Right cardiac atrium (tissue), 5 donors: ENCODE data around the gene MAGT1. TPM values are rescaled to one million over a fixed set of nuclear protein-coding genes. Genes with fewer than 3 reads are reported as not detected.

Experiments used
- ATAC-seq, 2 donors: fragments of 200-7000 bp; cut with Tn5 transposase; one replicate each; pipeline versions ENCODE4 v1.8.0 to v1.9.1; 2020; ENCODE audit warnings: moderate library complexity in 2 of 2, mild to moderate bottlenecking in 1 of 2
- DNase-seq, 3 donors: peaks; one replicate each; pipeline ENCODE4 v3.0.0-alpha.2; 2020
- H3K27ac ChIP-seq: one replicate; pipeline ENCODE4 v1.5.1; 2013; ENCODE audit warnings: mild to moderate bottlenecking, low read length, control low read depth, moderate library complexity
- H3K27me3 ChIP-seq: one replicate; pipeline ENCODE4 v1.6.1; 2013; ENCODE audit not compliant: control insufficient read depth, insufficient read depth
- H3K4me1 ChIP-seq: one replicate; pipeline ENCODE4 v1.6.1; 2013; ENCODE audit warnings: low read length; ENCODE audit not compliant: control insufficient read depth, insufficient read depth
- H3K4me3 ChIP-seq: one replicate; pipeline ENCODE4 v1.5.1; 2013; ENCODE audit warnings: low read length, control low read depth
- H3K9me3 ChIP-seq: one replicate; pipeline ENCODE4 v1.6.1; 2013; ENCODE audit warnings: low read length; ENCODE audit not compliant: control insufficient read depth
- WGBS: extraction: QIAGEN DNeasy Blood & Tissue Kit; methylation state at CpG from one replicate; pipeline ENCODE4 v1.1.7; 2013; 5-methylcytosine and 5-hydroxymethylcytosine counted together
- intact Hi-C, 4 donors: fragments of 100-400 bp; cut with DNase I; formaldehyde crosslinking; loops; one replicate each; pipeline versions ENCODE4 v1.11.0 to v1.14.0; 2022 to 2023
- polyA plus RNA-seq: library from polyadenylated mRNA; stranded (reverse); fragments of 200-250 nt; gene quantifications from one replicate; pipeline ENCODE4 v1.2.3, GENCODE V29; 2013
- total RNA-seq, 4 donors: library from RNA; stranded (reverse); fragmentation: NEBNext Ultra II Directional; extraction: Animal tissue kit (Norgen Biotek cat#: 25700); gene quantifications; one replicate each; pipeline ENCODE4 v1.2.1, GENCODE V29; 2021
- donor health status: healthy with polysubstance abuse.
- donor health status: DM: no; HTN: yes; CAD: no.
- donor health status: DM: no; HTN: no; CAD: no.
- donor health status: DM: no; HTN: yes; CAD: no; lungs with severe emphysema.
- donor health status: DM: yes; HTN: yes; CAD: no.

MAGT1 gene
- total and polyA plus RNA-seq, 5 donors: 31.1 to 66.4 (median 55.1) TPM

GRCh38 chrX:77779695-77780094, 115.5 kb downstream of the MAGT1 start:
- 33% methylated on average over 3 of the region's 3 CpGs for WGBS

GRCh38 chrX:77776659-77777058, 118.6 kb downstream of the MAGT1 start:
- WGBS: 37% methylated on average over 2 of the region's 2 CpGs
- H3K27ac ChIP-seq: no peak overlapping the region
- H3K4me1 ChIP-seq: no peaks in the 10 kb centered on the region
- no peak overlapping the region for H3K4me3 ChIP-seq
- no peak for ATAC-seq
- intact Hi-C loops: no loop called here
- DNase-seq: no peak
- H3K27me3 ChIP-seq: no peaks in the 10 kb centered on the region
- no peaks in the 10 kb centered on the region for H3K9me3 ChIP-seq

More at GRCh38 chrX:77779695-77780094, 115.5 kb downstream of the MAGT1 start:
- no peak for ATAC-seq
- Histone ChIP-seq H3K4me1 (peaks cover 1% of the 10 kb centered on the region), H3K9me3 (no peaks in the 10 kb centered on the region), H3K27ac (no peak overlapping the region), H3K27me3 (no peaks in the 10 kb centered on the region), H3K4me3 (no peak overlapping the region)
- intact Hi-C loops: loop anchor here in 2 of 4 donors (10.0 kb wide), 2 partner anchors 95 to 115 kb away; partner anchors contain the start of genes COX7B (in 1 of the 2) and MAGT1 (in 1 of the 2)
- DNase-seq: no peak

Other genes with a start within 250 kb of the MAGT1 start
- gene ATRX, start 109.2 kb downstream of the MAGT1 start, total RNA-seq: 10 to 100 TPM; 76.7 to 92.0 (median 84.5) TPM
- gene ATRX, start 109.2 kb downstream of the MAGT1 start, polyA plus RNA-seq: 18.3 TPM
- gene COX7B, start 4.0 kb upstream of the MAGT1 start, total RNA-seq: 1,000 to 10,000 TPM; 1,046 to 1,477 (median 1,227) TPM
- gene COX7B, start 4.0 kb upstream of the MAGT1 start, polyA plus RNA-seq: 5,401 TPM
- 10 to 100 TPM in 1 of 4 donors, 1 to 10 TPM in 3; 6.7 to 11.5 (median 7.8) TPM for gene ATP7A, start 15.3 kb upstream of the MAGT1 start, total RNA-seq
- gene ATP7A, start 15.3 kb upstream of the MAGT1 start, polyA plus RNA-seq: 1.6 TPM
- under 1 TPM in 1 of 4 donors, not detected in 3; 0.34 TPM for gene PGAM4, start 74.2 kb upstream of the MAGT1 start, total RNA-seq
- gene PGAM4, start 74.2 kb upstream of the MAGT1 start, polyA plus RNA-seq: not detected
- gene PGK1, start 208.8 kb upstream of the MAGT1 start, total RNA-seq: 100 to 1,000 TPM; 421 to 475 (median 440) TPM
- 234 TPM for gene PGK1, start 208.8 kb upstream of the MAGT1 start, polyA plus RNA-seq
- 10 to 100 TPM; 20.1 to 25.5 (median 21.9) TPM for gene TAF9B, start 244.2 kb upstream of the MAGT1 start, total RNA-seq
- gene TAF9B, start 244.2 kb upstream of the MAGT1 start, polyA plus RNA-seq: 14.8 TPM